Endothelial cell of umbilical vein (primary cell): ENCODE results near the gene TF. TPM values are rescaled to one million over a fixed set of nuclear protein-coding genes. Genes with fewer than 3 reads are reported as not detected.

ENCODE experiments used
- BruUV-seq: library from RNA; stranded (reverse); fragments of 400-500 nt; replicated peaks from 2 replicates; lab custom pipeline; 2021; lab: Mats Ljungman, UMichigan
- CTCF ChIA-PET: fragments of 300-600, 350-600 bp; sonication (Branson Sonifier 250); formaldehyde crosslinking; loops from one replicate; lab custom pipeline; 2021; ENCODE audit warnings: antibody characterized with exemption, inconsistent platforms; lab: Charles Lee
- POLR2A ChIA-PET: fragments of 300-600, 350-600 bp; sonication (Branson Sonifier 250); formaldehyde crosslinking; loops from one replicate; lab custom pipeline; 2021; ENCODE audit warnings: antibody characterized with exemption, inconsistent platforms; lab: Charles Lee
- DNase-seq: peaks from one replicate; pipeline ENCODE4 v3.0.0-alpha.2; 2011; ENCODE audit warnings: low read depth, low spot score
- FAIRE-seq: peaks from 2 replicates; lab custom pipeline; 2011; peaks lifted over from hg19 to GRCh38; lab: Jason Lieb, UNC
- H2AFZ ChIP-seq: 2 replicates; pipeline ENCODE4 v1.6.0; 2012; ENCODE audit warnings: low read depth, low read length, control low read depth, inconsistent platforms
- H3K27ac ChIP-seq: 2 replicates; pipeline ENCODE4 v1.5.1; 2011; ENCODE audit warnings: low read depth, mild to moderate bottlenecking, control low read depth, low read length, moderate library complexity; ENCODE audit not compliant: insufficient read depth
- H3K27me3 ChIP-seq, 2 experiments: 2 replicates each; pipeline versions ENCODE4 v1.6.0 to v1.6.1; 2011; ENCODE audit warnings: low read length in 2 of 2, mixed read lengths in 1 of 2; ENCODE audit not compliant: control insufficient read depth in 2 of 2, insufficient read depth in 2 of 2
- H3K36me3 ChIP-seq, 2 experiments: 2 replicates in 1 of 2; 3 replicates in 1 of 2; pipeline ENCODE4 v1.5.1; 2011; ENCODE audit warnings: low read length in 2 of 2, mild to moderate bottlenecking in 1 of 2, moderate library complexity in 1 of 2; ENCODE audit not compliant: control insufficient read depth in 2 of 2, insufficient read depth in 2 of 2; ENCODE audit errors: extremely low read depth in 1 of 2
- H3K4me1 ChIP-seq: 3 replicates; pipeline ENCODE4 v1.5.1; 2011; ENCODE audit warnings: mild to moderate bottlenecking, low read length; ENCODE audit not compliant: control insufficient read depth, insufficient read depth; ENCODE audit errors: extremely low read depth
- H3K4me2 ChIP-seq: 2 replicates; pipeline ENCODE4 v1.6.1; 2011; ENCODE audit warnings: low read length, control low read depth, mixed read lengths; ENCODE audit not compliant: insufficient read depth
- H3K4me3 ChIP-seq, 3 experiments: fragments of 200-600 bp in 1 of 3; sonication (generic), shearing (Covaris generic) in 1 of 3; replicated peaks in 1 of 3; 2 replicates each; pipeline ENCODE4 v1.5.1; 2011 to 2016; ENCODE audit warnings: control low read depth in 3 of 3, low read length in 3 of 3, mild to moderate bottlenecking in 2 of 3, inconsistent platforms in 1 of 3, low read depth in 1 of 3, moderate library complexity in 1 of 3; ENCODE audit not compliant: insufficient read depth in 1 of 3
- H3K79me2 ChIP-seq: 2 replicates; pipeline ENCODE4 v1.6.0; 2012; ENCODE audit warnings: low read length, inconsistent platforms; ENCODE audit not compliant: control insufficient read depth, insufficient read depth
- H3K9ac ChIP-seq: replicated peaks from 2 replicates; pipeline ENCODE3; 2011; ENCODE audit warnings: low read length, control low read depth; ENCODE audit not compliant: insufficient read depth; ENCODE audit errors: extremely low read depth
- H3K9me1 ChIP-seq: replicated peaks from 3 replicates; pipeline ENCODE4 v1.6.0; 2011; ENCODE audit warnings: mild to moderate bottlenecking, low read length; ENCODE audit not compliant: control insufficient read depth, insufficient read depth; ENCODE audit errors: extremely low read depth
- H3K9me3 ChIP-seq: replicated peaks from 2 replicates; pipeline ENCODE4 v1.5.1; 2012; ENCODE audit warnings: low read length, inconsistent platforms; ENCODE audit not compliant: control insufficient read depth, insufficient read depth
- H4K20me1 ChIP-seq: replicated peaks from 2 replicates; pipeline ENCODE3; 2011; ENCODE audit warnings: mild to moderate bottlenecking, low read length; ENCODE audit not compliant: control insufficient read depth, insufficient read depth; ENCODE audit errors: extremely low read depth
- CTCF ChIP-seq, 2 donors: IDR thresholded peaks; 1 replicate in 1 of 2; 2 replicates in 1 of 2; pipeline ENCODE4 v1.5.1; 2011; ENCODE audit warnings: low read length in 2 of 2, mild to moderate bottlenecking in 2 of 2, moderate library complexity in 2 of 2, control low read depth in 1 of 2, inconsistent platforms in 1 of 2, low read depth in 1 of 2; ENCODE audit not compliant: insufficient read depth in 1 of 2; ENCODE audit errors: extremely low read depth in 1 of 2
- EZH2 ChIP-seq: IDR thresholded peaks from 2 replicates; pipeline ENCODE4 v1.6.1; 2012; ENCODE audit warnings: borderline replicate concordance, low read depth, mild to moderate bottlenecking, moderate library complexity, low read length, inconsistent platforms; ENCODE audit not compliant: severe bottlenecking
- FOS ChIP-seq: IDR thresholded peaks from 2 replicates; pipeline ENCODE4 v1.6.1; 2011; ENCODE audit warnings: mild to moderate bottlenecking, low read length, moderate library complexity, borderline replicate concordance; ENCODE audit not compliant: insufficient read depth
- GATA2 ChIP-seq: IDR thresholded peaks from 2 replicates; pipeline ENCODE4 v1.7.0; 2011; ENCODE audit warnings: low read depth, mild to moderate bottlenecking, moderate library complexity, mixed read lengths, low read length; ENCODE audit not compliant: insufficient read length, insufficient read depth
- MYC ChIP-seq: IDR thresholded peaks from one replicate; pipeline ENCODE4 v1.6.1; 2011; ENCODE audit warnings: mild to moderate bottlenecking, low read depth, low read length
- POLR2A ChIP-seq: IDR thresholded peaks from 2 replicates; pipeline ENCODE4 v1.6.1; 2012; ENCODE audit warnings: low read depth, mild to moderate bottlenecking, control low read depth, low read length
- POLR2AphosphoS5 ChIP-seq: IDR thresholded peaks from 2 replicates; pipeline ENCODE4 v1.6.1; 2012; ENCODE audit warnings: low read depth, mild to moderate bottlenecking, control low read depth, low read length, moderate library complexity; ENCODE audit not compliant: insufficient read depth
- dilution Hi-C: fragments of 300-500 bp; cut with MboI; formaldehyde crosslinking; loops from one replicate; pipeline ENCODE4 v1.15.0; 2019; ENCODE audit warnings: low sequenced_read_pairs; ENCODE audit not compliant: extremely low pct_ligation_motif_present
- intact Hi-C: fragments of 100-400 bp; cut with micrococcal nuclease; formaldehyde crosslinking; loops from one replicate; pipeline ENCODE4 v1.10.0; 2022
- polyA plus RNA-seq, 4 experiments: library from polyadenylated mRNA; depleted of rRNA in 3 of 4; stranded (reverse) in 3 of 4; unstranded in 1 of 4; fragments of >200 nt; gene quantifications; 2 replicates each; pipeline versions ENCODE4 v1.2.1 to v1.2.3, GENCODE V29; 2011 to 2012; ENCODE audit warnings: missing spikeins in 1 of 4
- total RNA-seq: library from RNA; stranded (reverse); gene quantifications from 2 replicates; pipeline ENCODE4 v1.2.3, GENCODE V29; 2021

TF gene
- total and polyA plus RNA-seq, 2 donors (not counting 3 experiments of a cell fraction or from before 2014, with no cell fraction given), result 0.32 to 0.69 TPM

GRCh38 chr3:133722935-133723334 lies 23.3 kb upstream of the TF start:
- intact Hi-C loops, result no loop called here

More at GRCh38 chr3:133722935-133723334, 23.3 kb upstream of the TF start:
- ChIA-PET CTCF (interaction anchor here (0.6 kb wide), 1 partner anchor 258 kb away, joined by 3 read pairs; no protein-coding TSS in a partner anchor), POLR2A (no interaction called here)
- H3K4me3 ChIP-seq, result no peak overlapping the region
- H3K9me3 ChIP-seq, result no peaks in the 10 kb centered on the region
- no peak overlapping the region for H2AFZ ChIP-seq
- dilution Hi-C loops, result no loop called here
- H3K79me2 ChIP-seq, result no peaks in the 10 kb centered on the region
- no peaks in the 10 kb centered on the region for H3K4me1 ChIP-seq
- no peak for DNase-seq
- H3K9me1 ChIP-seq, result no peaks in the 10 kb centered on the region
- no peak overlapping the region for H3K4me2 ChIP-seq
- no peaks in the 10 kb centered on the region for H4K20me1 ChIP-seq
- TF ChIP-seq FOS (no peak), CTCF (IDR thresholded peaks at IDR 0.05; ENCODE audit: extremely low read depth in 1 of 2, insufficient read depth in 1 of 2, low read depth in 1 of 2, low read length in 2 of 2) (no peak), POLR2A (no peak), EZH2 (no peak), MYC (no peak), POLR2AphosphoS5 (no peak), GATA2 (no peak)
- peaks cover 0 to 11% of the 10 kb centered on the region in 2 experiments for H3K27me3 ChIP-seq
- H3K9ac ChIP-seq, result no peak overlapping the region
- BruUV-seq, result no TSS peak
- no peaks in the 10 kb centered on the region for H3K36me3 ChIP-seq
- H3K27ac ChIP-seq, result no peak overlapping the region
- FAIRE-seq, result no peak
